NCI-H2196 treated with DMSO at 0.1 percent for 48 hours (cell line): ENCODE measurements around the gene ZNF335.

Experiments used
- DNase-seq: peaks from one replicate; lab custom pipeline; 2025; ENCODE audit not compliant: unreplicated experiment; lab: John Stamatoyannopoulos, UW

The ZNF335 gene

GRCh38 chr20:45953672-45954071 lies 18.3 kb downstream of the ZNF335 start:
- DNase-seq = no peak

- DNase-seq = no peak
Measured at GRCh38 chr20:45952861-45953260, 19.1 kb downstream of the ZNF335 start.

GRCh38 chr20:45951925-45952834 lies 19.8 kb downstream of the ZNF335 start:
- no peak for DNase-seq

- DNase-seq = no peak
Measured at GRCh38 chr20:45950330-45950646, 21.7 kb downstream of the ZNF335 start.

- DNase-seq = no peak
Measured at GRCh38 chr20:45949542-45950329, 22.3 kb downstream of the ZNF335 start.

GRCh38 chr20:45948742-45949541 lies 23.1 kb downstream of the ZNF335 start:
- no peak for DNase-seq

- DNase-seq = no peak
Measured at GRCh38 chr20:45948261-45948733, 23.7 kb downstream of the ZNF335 start.

- no peak for DNase-seq
Measured at GRCh38 chr20:45947110-45947866, 24.7 kb downstream of the ZNF335 start.

- no peak for DNase-seq
Measured at GRCh38 chr20:45946149-45946970, 25.6 kb downstream of the ZNF335 start.

- DNase-seq = no peak
Measured at GRCh38 chr20:45945678-45946148, 26.3 kb downstream of the ZNF335 start.

- DNase-seq = no peak
Measured at GRCh38 chr20:45944965-45945677, 26.9 kb downstream of the ZNF335 start.

GRCh38 chr20:45944151-45944964 lies 27.6 kb downstream of the ZNF335 start:
- no peak for DNase-seq

- no peak for DNase-seq
Measured at GRCh38 chr20:45943613-45944012, 28.4 kb downstream of the ZNF335 start.

GRCh38 chr20:45940469-45940868 lies 31.5 kb downstream of the ZNF335 start:
- no peak for DNase-seq

GRCh38 chr20:45940053-45940452 lies 31.9 kb downstream of the ZNF335 start:
- no peak for DNase-seq

GRCh38 chr20:45938727-45939438 lies 33.1 kb downstream of the ZNF335 start:
- DNase-seq = no peak

- no peak for DNase-seq
Measured at GRCh38 chr20:45937765-45938164, 34.2 kb downstream of the ZNF335 start.
